Fibroblast of villous mesenchyme (primary cell): Measurements from ENCODE around the gene POU2AF3. TPM values are rescaled to one million over a fixed set of nuclear protein-coding genes. Genes with fewer than 3 reads are reported as not detected.

Source experiments
- DNase-seq: peaks from one replicate; pipeline ENCODE4 v3.0.0-alpha.2; 2010; ENCODE audit warnings: low read depth
- H3K4me3 ChIP-seq: 2 replicates; pipeline ENCODE4 v1.5.1; 2011; ENCODE audit warnings: low read depth, mild to moderate bottlenecking, low read length
- total RNA-seq: library from RNA; depleted of rRNA; stranded (reverse); fragments of >200 nt; gene quantifications from 2 replicates; pipeline ENCODE4 v1.2.3, GENCODE V29; 2012
- TF ChIP-seq, protein P1 (sequence below): IDR thresholded peaks from 2 replicates; pipeline ENCODE4 v1.5.1; 2012; ENCODE audit warnings: low read depth, mild to moderate bottlenecking, low read length; ENCODE audit not compliant: insufficient read depth

The POU2AF3 gene
- total RNA-seq, 1 donor, result not detected

DNA sequence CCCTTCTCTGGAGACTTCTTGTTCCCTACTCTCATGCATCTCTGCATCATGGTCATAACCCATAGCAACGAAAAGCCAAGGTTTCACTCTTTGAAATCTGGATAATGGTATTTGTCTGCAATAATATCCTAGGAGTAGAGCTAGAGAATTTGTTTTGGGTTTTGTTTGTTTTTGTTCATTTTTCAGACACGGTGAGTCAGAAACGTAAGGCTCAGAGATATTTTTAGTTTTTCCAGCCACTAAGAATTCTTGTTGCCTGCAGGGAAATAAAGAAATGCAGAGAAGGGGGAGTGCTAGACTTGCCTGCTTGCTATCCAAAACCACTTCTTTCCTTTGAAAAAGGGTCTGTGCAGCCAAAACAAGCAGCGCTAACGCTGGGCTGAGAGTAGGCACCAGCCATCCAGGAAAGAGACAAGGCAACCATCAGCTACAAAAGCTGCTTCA lies 26.0 kb downstream of the POU2AF3 start:
- no peak overlapping the region for H3K4me3 ChIP-seq
- peak; percentile 65 for DNase-seq
- TF ChIP-seq, protein P1, sequence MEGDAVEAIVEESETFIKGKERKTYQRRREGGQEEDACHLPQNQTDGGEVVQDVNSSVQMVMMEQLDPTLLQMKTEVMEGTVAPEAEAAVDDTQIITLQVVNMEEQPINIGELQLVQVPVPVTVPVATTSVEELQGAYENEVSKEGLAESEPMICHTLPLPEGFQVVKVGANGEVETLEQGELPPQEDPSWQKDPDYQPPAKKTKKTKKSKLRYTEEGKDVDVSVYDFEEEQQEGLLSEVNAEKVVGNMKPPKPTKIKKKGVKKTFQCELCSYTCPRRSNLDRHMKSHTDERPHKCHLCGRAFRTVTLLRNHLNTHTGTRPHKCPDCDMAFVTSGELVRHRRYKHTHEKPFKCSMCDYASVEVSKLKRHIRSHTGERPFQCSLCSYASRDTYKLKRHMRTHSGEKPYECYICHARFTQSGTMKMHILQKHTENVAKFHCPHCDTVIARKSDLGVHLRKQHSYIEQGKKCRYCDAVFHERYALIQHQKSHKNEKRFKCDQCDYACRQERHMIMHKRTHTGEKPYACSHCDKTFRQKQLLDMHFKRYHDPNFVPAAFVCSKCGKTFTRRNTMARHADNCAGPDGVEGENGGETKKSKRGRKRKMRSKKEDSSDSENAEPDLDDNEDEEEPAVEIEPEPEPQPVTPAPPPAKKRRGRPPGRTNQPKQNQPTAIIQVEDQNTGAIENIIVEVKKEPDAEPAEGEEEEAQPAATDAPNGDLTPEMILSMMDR, result no peak

DNA sequence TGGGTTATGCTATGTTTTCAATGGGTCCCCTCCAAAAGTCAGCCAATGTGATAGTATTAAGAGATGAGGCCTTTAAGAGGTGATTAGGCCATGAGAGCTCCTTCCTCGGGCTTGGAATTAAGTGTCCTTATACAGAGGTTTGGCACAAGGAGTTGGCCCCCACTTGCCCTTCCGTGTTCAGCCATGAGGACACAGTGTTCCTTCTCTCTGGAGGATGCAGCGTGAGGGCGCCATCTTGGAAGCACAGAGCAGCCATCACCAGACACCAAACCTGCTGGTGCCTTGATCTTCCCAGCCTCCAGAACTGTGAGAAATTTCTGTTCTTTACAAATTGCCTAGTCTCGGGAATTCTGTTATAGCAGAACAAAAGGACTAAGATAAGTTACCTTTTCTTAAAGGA lies 26.9 kb downstream of the POU2AF3 start:
- TF ChIP-seq, protein P1, result no peak
- no peak overlapping the region for H3K4me3 ChIP-seq
- no peak for DNase-seq

DNA sequence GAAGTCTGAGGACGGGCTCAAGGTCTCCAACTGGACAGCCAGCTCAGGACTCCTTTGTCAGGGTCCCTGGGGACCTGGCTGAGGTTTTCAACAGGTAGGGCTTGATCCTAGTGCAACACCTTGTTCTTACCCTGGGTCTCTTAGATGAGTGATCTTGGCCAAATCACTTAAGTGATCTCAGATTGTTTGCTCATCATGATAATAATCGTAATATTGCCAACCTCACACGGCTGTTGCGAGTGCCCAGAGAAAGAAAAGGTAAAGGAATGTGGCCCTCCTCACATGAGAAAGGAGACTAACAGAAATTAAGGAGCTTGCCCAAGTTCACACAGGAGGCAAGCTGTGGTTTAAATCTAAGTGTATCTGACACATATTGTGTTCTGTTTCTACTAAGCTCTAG lies 28.5 kb downstream of the POU2AF3 start:
- TF ChIP-seq, protein P1, result no peak
- DNase-seq, result no peak

DNA sequence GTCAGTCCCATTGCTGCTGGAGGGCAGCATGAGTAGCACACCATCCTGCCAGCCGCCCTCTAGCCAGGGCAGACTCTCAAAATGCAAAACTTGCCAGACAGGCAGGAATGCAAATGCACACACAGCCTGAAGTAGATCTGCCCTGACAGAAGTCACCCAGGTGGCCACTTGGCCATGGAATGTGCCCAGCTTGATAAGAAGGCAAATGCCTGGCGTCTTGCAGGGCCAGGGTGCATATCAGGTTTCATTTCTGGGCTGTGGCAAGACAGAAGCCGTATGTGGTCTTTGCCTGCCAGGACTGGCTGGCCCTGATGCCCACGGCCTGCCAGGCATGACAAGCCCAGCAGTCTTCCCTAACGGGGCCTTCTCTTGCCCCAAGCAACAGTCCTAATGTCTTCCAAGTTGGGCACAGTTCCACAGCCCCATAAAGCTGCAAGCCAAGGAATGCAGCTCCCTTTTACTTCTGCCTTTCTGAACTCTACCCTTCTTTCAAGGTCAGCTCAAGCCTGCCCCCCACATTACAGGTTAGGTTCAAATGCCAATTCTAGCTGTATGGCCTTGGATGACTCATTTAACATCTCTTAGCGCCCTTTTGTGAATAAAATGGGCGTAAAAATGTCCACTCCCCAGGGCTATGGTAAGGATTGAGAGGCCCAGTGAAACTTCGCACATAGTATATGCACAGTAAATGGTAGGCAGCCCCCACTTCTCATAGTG lies 29.7 kb downstream of the POU2AF3 start:
- no peak for DNase-seq
- TF ChIP-seq, protein P1, result no peak
- H3K4me3 ChIP-seq, result no peak overlapping the region

More for the DNA sequence above, 28.5 kb downstream of the POU2AF3 start:
- H3K4me3 ChIP-seq, result no peak overlapping the region

DNA sequence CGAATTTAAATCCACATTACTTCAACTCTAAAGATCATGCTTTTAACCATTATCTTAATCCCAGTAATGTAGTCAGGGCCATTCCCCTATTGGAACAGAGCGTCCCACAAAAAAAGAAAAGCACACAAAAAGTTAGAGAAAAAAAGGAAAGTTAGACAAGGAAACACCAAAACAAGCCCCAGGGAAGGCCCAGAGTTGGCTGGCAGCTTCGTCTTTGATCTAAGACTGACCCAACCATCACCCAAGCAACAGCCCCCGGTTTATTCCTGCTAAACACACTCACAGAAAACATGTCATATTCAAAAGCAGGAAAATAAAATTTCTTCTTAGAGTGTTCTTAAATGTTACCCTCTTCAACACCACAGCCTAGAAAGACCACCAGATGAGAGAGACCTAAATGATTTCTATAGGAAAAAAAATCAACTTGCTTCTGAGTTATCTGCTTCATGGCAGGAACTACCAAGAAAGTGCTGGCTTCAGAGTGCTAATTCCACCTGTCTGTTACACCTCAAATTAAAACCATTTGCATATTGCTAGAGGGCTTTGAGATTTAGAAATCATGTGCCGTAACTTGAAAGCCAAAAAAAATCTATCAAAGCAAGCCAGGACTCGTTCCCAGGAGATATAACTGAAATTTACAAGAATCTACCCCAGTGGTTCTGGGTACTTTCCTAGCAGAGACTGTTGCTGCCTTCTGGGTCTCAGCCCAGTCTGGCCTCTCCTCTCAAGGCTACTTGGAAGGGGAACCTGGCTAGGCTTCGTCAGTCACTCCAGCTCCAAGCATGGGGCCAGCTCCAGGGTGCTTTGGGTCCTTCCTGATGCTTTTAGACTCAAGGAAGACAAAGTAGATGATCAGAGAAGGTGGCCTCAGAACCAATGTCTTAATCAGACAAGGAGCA lies 31.2 kb downstream of the POU2AF3 start:
- H3K4me3 ChIP-seq, result no peak overlapping the region
- TF ChIP-seq, protein P1, result no peak
- no peak for DNase-seq

DNA sequence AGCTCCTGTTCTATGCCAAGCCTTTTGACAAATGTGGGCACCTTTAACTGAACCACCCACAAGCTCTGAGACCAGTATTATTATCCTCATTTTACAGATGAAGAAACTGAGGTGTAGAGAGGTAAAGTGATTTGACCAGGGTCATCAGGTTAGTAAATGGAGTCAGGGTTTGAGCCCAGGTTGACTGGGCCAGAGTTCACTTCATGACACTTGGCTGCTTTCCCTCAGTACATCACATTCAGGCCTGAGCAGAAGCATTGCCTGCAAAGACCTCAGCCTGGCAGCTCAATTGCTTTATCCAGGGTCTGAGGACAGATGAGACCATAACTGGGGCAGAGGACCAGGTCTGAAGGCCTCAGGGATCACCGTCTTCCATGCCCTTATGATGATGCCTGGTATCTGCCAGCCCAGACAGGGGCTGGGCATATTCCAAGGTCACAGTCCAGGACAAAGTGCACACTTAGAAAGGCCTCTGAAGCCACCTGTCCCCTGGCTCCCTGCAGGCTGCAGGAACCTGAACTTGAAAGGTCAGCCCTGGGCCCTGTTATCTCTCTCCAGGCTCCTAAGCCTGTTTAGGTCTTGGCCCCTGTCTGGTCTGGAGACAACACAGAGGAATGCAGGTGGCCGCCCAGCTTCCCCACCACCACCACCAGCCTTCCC lies 32.0 kb downstream of the POU2AF3 start:
- H3K4me3 ChIP-seq, result no peak overlapping the region
- no peak for DNase-seq
- TF ChIP-seq, protein P1, result no peak
